Measurements from ENCODE around the gene OR5T3.
"Not testable (repeated sequence)": the region's sequence is repeated elsewhere in the genome, so short reads cannot be mapped to it uniquely, and the experiment has no call there.

GRCh38 chr11:56219735-56220134 lies 32.3 kb upstream of the OR5T3 start:
- not testable (repeated sequence) for TF ChIP-seq POLR2AphosphoS5 (IDR thresholded peaks at IDR 0.05; ENCODE audit: low read depth, low read length); CTCF (IDR thresholded peaks at IDR 0.05; ENCODE audit: control extremely low read depth in 1 of 3, insufficient read depth in 1 of 3, low read depth in 1 of 3, low read length in 3 of 3); EZH2 (IDR thresholded peaks at IDR 0.05; ENCODE audit: low read depth, low read length, severe bottlenecking)

All from H1 (cell line).